Breast epithelium (tissue), 4 donors: ENCODE results near the gene PUSL1. TPM values are rescaled to one million over a fixed set of nuclear protein-coding genes. Genes with fewer than 3 reads are reported as not detected.

ENCODE experiments used
- DNase-seq, 2 donors: peaks; one replicate each; pipeline ENCODE4 v3.0.0-alpha.2; 2019; ENCODE audit warnings: low spot score in 2 of 2
- H3K27ac ChIP-seq, 2 donors: fragments of 200-600 bp; sonication (generic) in 1 of 2; one replicate each; pipeline ENCODE4 v1.5.1; 2016 to 2019; ENCODE audit warnings: mild to moderate bottlenecking in 1 of 2
- H3K27me3 ChIP-seq, 2 donors: fragments of 200-600 bp; sonication (generic) in 1 of 2; one replicate each; pipeline versions ENCODE4 v1.5.1 to v1.6.0; 2017 to 2019; ENCODE audit warnings: control low read depth in 1 of 2, mild to moderate bottlenecking in 1 of 2
- H3K36me3 ChIP-seq: fragments of 200-600 bp; one replicate; pipeline ENCODE4 v1.5.1; 2019
- H3K4me1 ChIP-seq, 2 donors: fragments of 200-600 bp; sonication (generic); one replicate each; pipeline ENCODE4 v1.5.1; 2016 to 2019; ENCODE audit warnings: control low read depth in 1 of 2
- H3K4me3 ChIP-seq, 3 donors: fragments of 200-600 bp; sonication (generic); 1 replicate in 2 of 3; 2 replicates in 1 of 3; pipeline ENCODE4 v1.5.1; 2016 to 2019; ENCODE audit warnings: mild to moderate bottlenecking in 3 of 3, moderate library complexity in 2 of 3
- H3K9me3 ChIP-seq, 2 donors: fragments of 200-600 bp; sonication (generic) in 1 of 2; one replicate each; pipeline ENCODE4 v1.5.1; 2016 to 2019; ENCODE audit warnings: control low read depth in 1 of 2
- POLR2A ChIP-seq: fragments of 450-650 bp; IDR thresholded peaks from one replicate; pipeline ENCODE4 v1.6.1; 2016; ENCODE audit warnings: antibody characterized with exemption, mild to moderate bottlenecking, moderate library complexity
- POLR2AphosphoS5 ChIP-seq, 3 donors: sonication (generic); formaldehyde crosslinking; IDR thresholded peaks; one replicate each; pipeline ENCODE4 v1.6.1; 2017; ENCODE audit warnings: antibody characterized with exemption in 3 of 3
- intact Hi-C: fragments of 100-400 bp; cut with DNase I; formaldehyde crosslinking; loops from one replicate; pipeline ENCODE4 v1.15.1; 2023; ENCODE audit warnings: low total_unique reads
- total RNA-seq, 3 donors: library from RNA; depleted of rRNA; stranded (reverse); fragments of >200 nt; gene quantifications; one replicate each; pipeline ENCODE4 v1.1.0, GENCODE V29; 2016
- TF ChIP-seq, protein P1 (sequence below), 3 donors: fragments of 450-650 bp; IDR thresholded peaks; one replicate each; pipeline ENCODE4 v1.5.1; 2016 to 2017; ENCODE audit warnings: antibody characterized with exemption in 3 of 3, mild to moderate bottlenecking in 3 of 3, moderate library complexity in 3 of 3

Gene PUSL1
- total RNA-seq, 3 donors from 2014 or later, result 16.0 to 27.5 (median 22.0) TPM

DNA sequence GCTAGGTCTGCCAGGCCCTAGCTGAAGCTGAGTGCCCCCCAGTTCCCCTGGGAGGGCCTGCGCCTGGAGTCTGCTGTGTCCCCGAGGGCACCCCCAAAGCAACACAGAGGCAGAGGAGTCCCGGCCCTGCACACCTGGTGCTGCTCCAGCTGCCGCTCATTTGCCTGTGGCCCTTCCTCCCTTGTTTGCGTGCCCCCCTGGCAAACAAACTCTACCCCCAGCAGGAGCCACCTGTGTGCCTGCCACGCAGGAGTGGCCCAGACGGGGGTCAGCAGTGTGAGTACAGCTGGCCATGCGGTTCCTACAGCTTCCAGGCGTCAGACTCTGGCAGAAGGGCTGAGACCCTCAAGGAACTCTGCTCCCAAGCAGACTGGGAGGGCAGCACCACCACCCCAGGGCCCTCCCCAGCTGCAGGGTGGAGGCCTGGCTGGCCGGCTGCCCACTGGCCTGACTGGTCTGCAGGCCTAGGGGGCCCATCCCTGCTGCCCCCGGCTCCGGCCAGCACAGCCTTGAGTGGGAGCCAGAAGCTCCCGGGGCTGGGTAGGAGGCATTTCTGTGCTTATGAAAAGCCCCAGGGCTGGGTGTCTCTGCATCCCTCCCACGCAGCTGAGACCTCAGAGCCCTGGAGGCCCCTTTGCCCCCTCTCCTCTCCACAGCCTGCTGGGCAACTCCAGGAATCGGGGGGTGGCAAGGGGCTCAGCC, 22.1 kb downstream of the PUSL1 start:
- peaks cover 19 to 24% of the 10 kb centered on the region in 2 donors for H3K4me1 ChIP-seq
- TF ChIP-seq POLR2A, result no peak
- no peaks in the 10 kb centered on the region for H3K9me3 ChIP-seq
- H3K4me3 ChIP-seq, result no peak overlapping the region
- intact Hi-C loops, result no loop called here
- no peak for DNase-seq
- no peak overlapping the region for H3K27ac ChIP-seq
- no peaks in the 10 kb centered on the region for H3K36me3 ChIP-seq
- H3K27me3 ChIP-seq, result no peaks in the 10 kb centered on the region

DNA sequence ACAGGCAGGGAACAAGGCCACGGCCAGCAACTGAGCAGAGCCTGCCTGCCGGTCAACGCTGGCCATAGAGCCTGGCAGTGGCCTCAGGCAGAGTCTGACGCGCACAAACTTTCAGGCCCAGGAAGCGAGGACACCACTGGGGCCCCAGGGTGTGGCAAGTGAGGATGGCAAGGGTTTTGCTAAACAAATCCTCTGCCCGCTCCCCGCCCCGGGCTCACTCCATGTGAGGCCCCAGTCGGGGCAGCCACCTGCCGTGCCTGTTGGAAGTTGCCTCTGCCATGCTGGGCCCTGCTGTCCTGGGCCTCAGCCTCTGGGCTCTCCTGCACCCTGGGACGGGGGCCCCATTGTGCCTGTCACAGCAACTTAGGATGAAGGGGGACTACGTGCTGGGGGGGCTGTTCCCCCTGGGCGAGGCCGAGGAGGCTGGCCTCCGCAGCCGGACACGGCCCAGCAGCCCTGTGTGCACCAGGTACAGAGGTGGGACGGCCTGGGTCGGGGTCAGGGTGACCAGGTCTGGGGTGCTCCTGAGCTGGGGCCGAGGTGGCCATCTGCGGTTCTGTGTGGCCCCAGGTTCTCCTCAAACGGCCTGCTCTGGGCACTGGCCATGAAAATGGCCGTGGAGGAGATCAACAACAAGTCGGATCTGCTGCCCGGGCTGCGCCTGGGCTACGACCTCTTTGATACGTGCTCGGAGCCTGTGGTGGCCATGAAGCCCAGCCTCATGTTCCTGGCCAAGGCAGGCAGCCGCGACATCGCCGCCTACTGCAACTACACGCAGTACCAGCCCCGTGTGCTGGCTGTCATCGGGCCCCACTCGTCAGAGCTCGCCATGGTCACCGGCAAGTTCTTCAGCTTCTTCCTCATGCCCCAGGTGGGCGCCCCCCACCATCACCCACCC, 22.9 kb downstream of the PUSL1 start, which contains the start of gene TAS1R3:
TAS1R3 (plus strand) TSS at position 213 of the 898 bp plus-strand sequence; CDS start at position 279, 66 bp downstream.
- H3K36me3 ChIP-seq, result no peaks in the 10 kb centered on the region
- intact Hi-C loops, result no loop called here
- peaks cover 13 to 19% of the 10 kb centered on the region in 2 donors for H3K4me1 ChIP-seq
- no peak for DNase-seq
- H3K9me3 ChIP-seq, result no peaks in the 10 kb centered on the region
- H3K27me3 ChIP-seq, result no peaks in the 10 kb centered on the region
- H3K27ac ChIP-seq, result no peak within 1 kb of the TSS
- H3K4me3 ChIP-seq, result peak within 1 kb of the TSS in 2 of 3 donors; percentile 15 to 47
- TF ChIP-seq, protein P1, sequence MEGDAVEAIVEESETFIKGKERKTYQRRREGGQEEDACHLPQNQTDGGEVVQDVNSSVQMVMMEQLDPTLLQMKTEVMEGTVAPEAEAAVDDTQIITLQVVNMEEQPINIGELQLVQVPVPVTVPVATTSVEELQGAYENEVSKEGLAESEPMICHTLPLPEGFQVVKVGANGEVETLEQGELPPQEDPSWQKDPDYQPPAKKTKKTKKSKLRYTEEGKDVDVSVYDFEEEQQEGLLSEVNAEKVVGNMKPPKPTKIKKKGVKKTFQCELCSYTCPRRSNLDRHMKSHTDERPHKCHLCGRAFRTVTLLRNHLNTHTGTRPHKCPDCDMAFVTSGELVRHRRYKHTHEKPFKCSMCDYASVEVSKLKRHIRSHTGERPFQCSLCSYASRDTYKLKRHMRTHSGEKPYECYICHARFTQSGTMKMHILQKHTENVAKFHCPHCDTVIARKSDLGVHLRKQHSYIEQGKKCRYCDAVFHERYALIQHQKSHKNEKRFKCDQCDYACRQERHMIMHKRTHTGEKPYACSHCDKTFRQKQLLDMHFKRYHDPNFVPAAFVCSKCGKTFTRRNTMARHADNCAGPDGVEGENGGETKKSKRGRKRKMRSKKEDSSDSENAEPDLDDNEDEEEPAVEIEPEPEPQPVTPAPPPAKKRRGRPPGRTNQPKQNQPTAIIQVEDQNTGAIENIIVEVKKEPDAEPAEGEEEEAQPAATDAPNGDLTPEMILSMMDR (IDR thresholded peaks at IDR 0.05), result no peak
- TF ChIP-seq POLR2A (no peak), POLR2AphosphoS5 (IDR thresholded peaks at IDR 0.05) (no peak)

DNA sequence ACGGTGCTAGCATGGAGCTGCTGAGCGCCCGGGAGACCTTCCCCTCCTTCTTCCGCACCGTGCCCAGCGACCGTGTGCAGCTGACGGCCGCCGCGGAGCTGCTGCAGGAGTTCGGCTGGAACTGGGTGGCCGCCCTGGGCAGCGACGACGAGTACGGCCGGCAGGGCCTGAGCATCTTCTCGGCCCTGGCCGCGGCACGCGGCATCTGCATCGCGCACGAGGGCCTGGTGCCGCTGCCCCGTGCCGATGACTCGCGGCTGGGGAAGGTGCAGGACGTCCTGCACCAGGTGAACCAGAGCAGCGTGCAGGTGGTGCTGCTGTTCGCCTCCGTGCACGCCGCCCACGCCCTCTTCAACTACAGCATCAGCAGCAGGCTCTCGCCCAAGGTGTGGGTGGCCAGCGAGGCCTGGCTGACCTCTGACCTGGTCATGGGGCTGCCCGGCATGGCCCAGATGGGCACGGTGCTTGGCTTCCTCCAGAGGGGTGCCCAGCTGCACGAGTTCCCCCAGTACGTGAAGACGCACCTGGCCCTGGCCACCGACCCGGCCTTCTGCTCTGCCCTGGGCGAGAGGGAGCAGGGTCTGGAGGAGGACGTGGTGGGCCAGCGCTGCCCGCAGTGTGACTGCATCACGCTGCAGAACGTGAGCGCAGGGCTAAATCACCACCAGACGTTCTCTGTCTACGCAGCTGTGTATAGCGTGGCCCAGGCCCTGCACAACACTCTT, 23.8 kb downstream of the PUSL1 start:
- TF ChIP-seq, protein P1 (IDR thresholded peaks at IDR 0.05), result no peak
- TF ChIP-seq POLR2AphosphoS5 (IDR thresholded peaks at IDR 0.05) (no peak), POLR2A (no peak)
- H3K4me3 ChIP-seq, result peak overlapping the region in 2 of 3 donors; percentile 15 to 47
- H3K4me1 ChIP-seq, result peaks cover 13 to 19% of the 10 kb centered on the region in 2 donors
- no peak for DNase-seq
- intact Hi-C loops, result no loop called here
- no peak overlapping the region for H3K27ac ChIP-seq
- no peaks in the 10 kb centered on the region for H3K9me3 ChIP-seq
- H3K27me3 ChIP-seq, result no peaks in the 10 kb centered on the region
- no peaks in the 10 kb centered on the region for H3K36me3 ChIP-seq

DNA sequence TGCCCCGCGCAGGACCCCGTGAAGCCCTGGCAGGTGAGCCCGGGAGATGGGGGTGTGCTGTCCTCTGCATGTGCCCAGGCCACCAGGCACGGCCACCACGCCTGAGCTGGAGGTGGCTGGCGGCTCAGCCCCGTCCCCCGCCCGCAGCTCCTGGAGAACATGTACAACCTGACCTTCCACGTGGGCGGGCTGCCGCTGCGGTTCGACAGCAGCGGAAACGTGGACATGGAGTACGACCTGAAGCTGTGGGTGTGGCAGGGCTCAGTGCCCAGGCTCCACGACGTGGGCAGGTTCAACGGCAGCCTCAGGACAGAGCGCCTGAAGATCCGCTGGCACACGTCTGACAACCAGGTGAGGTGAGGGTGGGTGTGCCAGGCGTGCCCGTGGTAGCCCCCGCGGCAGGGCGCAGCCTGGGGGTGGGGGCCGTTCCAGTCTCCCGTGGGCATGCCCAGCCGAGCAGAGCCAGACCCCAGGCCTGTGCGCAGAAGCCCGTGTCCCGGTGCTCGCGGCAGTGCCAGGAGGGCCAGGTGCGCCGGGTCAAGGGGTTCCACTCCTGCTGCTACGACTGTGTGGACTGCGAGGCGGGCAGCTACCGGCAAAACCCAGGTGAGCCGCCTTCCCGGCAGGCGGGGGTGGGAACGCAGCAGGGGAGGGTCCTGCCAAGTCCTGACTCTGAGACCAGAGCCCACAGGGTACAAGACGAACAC, 24.5 kb downstream of the PUSL1 start:
- Histone ChIP-seq H3K9me3 (no peaks in the 10 kb centered on the region), H3K27me3 (no peaks in the 10 kb centered on the region), H3K4me1 (peaks cover 13 to 19% of the 10 kb centered on the region in 2 donors), H3K36me3 (no peaks in the 10 kb centered on the region), H3K4me3 (peak overlapping the region in 2 of 3 donors; percentile 15 to 47), H3K27ac (no peak overlapping the region)
- intact Hi-C loops, result no loop called here
- TF ChIP-seq POLR2AphosphoS5 (IDR thresholded peaks at IDR 0.05), result no peak
- no peak for TF ChIP-seq POLR2A
- TF ChIP-seq, protein P1 (IDR thresholded peaks at IDR 0.05), result no peak
- DNase-seq, result peak; percentile 75 to 85
